HL-60 (cell line): ENCODE results near the gene LHFPL6.

Experiments
- DNase-seq, 2 experiments: peaks; one replicate each; pipeline ENCODE4 v3.0.0-alpha.2; 2010 to 2020; ENCODE audit warnings: low read depth in 1 of 2, low spot score in 1 of 2
- H3K27ac ChIP-seq: fragments of 250-450 bp; sonication (Bioruptor Pico); replicated peaks from 2 replicates; pipeline ENCODE4 v1.5.1; 2020; ENCODE audit warnings: mild to moderate bottlenecking, moderate library complexity
- H3K27me3 ChIP-seq: fragments of 250-450 bp; sonication (Bioruptor Pico); 2 replicates; pipeline ENCODE4 v1.5.1; 2021; ENCODE audit warnings: mild to moderate bottlenecking, moderate library complexity; ENCODE audit not compliant: insufficient read depth, poor library complexity, severe bottlenecking
- H3K4me3 ChIP-seq: replicated peaks from 2 replicates; pipeline ENCODE4 v1.5.1; 2011; ENCODE audit warnings: mild to moderate bottlenecking, control low read depth, low read length; ENCODE audit not compliant: insufficient read depth
- GABPA ChIP-seq: IDR thresholded peaks from 2 replicates; pipeline ENCODE4 v1.6.1; 2012; ENCODE audit warnings: low read depth
- POLR2AphosphoS5 ChIP-seq: IDR thresholded peaks from 2 replicates; pipeline ENCODE4 v1.6.1; 2012; ENCODE audit warnings: low read depth
- SPI1 ChIP-seq: IDR thresholded peaks from 2 replicates; pipeline ENCODE4 v1.6.1; 2012; ENCODE audit warnings: low read depth, mild to moderate bottlenecking, borderline replicate concordance
- TF ChIP-seq, protein P1 (sequence below): IDR thresholded peaks from one replicate; pipeline ENCODE4 v1.5.1; 2011; ENCODE audit warnings: low read length, control low read depth, inconsistent platforms; ENCODE audit not compliant: insufficient read depth
- TF ChIP-seq, protein P2 (sequence below): IDR thresholded peaks from 2 replicates; pipeline ENCODE4 v1.6.1; 2012; ENCODE audit warnings: low read depth; ENCODE audit not compliant: insufficient replicate concordance

Gene LHFPL6

DNA sequence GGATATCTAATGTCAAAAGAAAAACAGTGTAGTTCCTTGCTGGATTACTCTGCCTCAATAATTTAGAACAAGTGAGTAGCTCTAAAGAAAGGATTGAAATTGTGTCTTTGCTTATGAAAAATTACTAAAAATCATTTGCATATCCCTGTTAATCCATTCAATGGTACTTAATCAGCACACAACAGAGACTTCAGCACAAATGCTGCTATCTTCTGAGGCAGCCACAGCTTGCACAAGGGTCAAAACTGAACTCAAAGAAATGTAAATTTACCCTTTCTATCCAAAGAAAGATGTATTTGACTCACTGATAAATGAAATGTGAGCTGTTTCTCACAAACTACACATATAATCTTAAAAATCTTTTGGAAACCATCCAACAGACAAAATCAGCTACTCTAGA lies 116.2 kb downstream of the LHFPL6 start:
- Histone ChIP-seq H3K4me3 (no peak overlapping the region), H3K27me3 (no peaks in the 10 kb centered on the region), H3K27ac (no peak overlapping the region)
- DNase-seq, result no peak
- no peak for TF ChIP-seq GABPA
- TF ChIP-seq SPI1, result no peak
- TF ChIP-seq, protein P1, sequence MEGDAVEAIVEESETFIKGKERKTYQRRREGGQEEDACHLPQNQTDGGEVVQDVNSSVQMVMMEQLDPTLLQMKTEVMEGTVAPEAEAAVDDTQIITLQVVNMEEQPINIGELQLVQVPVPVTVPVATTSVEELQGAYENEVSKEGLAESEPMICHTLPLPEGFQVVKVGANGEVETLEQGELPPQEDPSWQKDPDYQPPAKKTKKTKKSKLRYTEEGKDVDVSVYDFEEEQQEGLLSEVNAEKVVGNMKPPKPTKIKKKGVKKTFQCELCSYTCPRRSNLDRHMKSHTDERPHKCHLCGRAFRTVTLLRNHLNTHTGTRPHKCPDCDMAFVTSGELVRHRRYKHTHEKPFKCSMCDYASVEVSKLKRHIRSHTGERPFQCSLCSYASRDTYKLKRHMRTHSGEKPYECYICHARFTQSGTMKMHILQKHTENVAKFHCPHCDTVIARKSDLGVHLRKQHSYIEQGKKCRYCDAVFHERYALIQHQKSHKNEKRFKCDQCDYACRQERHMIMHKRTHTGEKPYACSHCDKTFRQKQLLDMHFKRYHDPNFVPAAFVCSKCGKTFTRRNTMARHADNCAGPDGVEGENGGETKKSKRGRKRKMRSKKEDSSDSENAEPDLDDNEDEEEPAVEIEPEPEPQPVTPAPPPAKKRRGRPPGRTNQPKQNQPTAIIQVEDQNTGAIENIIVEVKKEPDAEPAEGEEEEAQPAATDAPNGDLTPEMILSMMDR, result no peak
- TF ChIP-seq, protein P2, sequence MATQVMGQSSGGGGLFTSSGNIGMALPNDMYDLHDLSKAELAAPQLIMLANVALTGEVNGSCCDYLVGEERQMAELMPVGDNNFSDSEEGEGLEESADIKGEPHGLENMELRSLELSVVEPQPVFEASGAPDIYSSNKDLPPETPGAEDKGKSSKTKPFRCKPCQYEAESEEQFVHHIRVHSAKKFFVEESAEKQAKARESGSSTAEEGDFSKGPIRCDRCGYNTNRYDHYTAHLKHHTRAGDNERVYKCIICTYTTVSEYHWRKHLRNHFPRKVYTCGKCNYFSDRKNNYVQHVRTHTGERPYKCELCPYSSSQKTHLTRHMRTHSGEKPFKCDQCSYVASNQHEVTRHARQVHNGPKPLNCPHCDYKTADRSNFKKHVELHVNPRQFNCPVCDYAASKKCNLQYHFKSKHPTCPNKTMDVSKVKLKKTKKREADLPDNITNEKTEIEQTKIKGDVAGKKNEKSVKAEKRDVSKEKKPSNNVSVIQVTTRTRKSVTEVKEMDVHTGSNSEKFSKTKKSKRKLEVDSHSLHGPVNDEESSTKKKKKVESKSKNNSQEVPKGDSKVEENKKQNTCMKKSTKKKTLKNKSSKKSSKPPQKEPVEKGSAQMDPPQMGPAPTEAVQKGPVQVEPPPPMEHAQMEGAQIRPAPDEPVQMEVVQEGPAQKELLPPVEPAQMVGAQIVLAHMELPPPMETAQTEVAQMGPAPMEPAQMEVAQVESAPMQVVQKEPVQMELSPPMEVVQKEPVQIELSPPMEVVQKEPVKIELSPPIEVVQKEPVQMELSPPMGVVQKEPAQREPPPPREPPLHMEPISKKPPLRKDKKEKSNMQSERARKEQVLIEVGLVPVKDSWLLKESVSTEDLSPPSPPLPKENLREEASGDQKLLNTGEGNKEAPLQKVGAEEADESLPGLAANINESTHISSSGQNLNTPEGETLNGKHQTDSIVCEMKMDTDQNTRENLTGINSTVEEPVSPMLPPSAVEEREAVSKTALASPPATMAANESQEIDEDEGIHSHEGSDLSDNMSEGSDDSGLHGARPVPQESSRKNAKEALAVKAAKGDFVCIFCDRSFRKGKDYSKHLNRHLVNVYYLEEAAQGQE, result no peak
- no peak for TF ChIP-seq POLR2AphosphoS5

- no peak for DNase-seq
- TF ChIP-seq, protein P2, result no peak
- TF ChIP-seq SPI1 (no peak), POLR2AphosphoS5 (no peak), GABPA (no peak)
- TF ChIP-seq, protein P1, result no peak
- H3K27me3 ChIP-seq, result peaks cover under 1% of the 10 kb centered on the region
- H3K27ac ChIP-seq, result no peak overlapping the region
- H3K4me3 ChIP-seq, result no peak overlapping the region
Measured at GRCh38 chr13:39485314-39485700, 117.7 kb downstream of the LHFPL6 start.

DNA sequence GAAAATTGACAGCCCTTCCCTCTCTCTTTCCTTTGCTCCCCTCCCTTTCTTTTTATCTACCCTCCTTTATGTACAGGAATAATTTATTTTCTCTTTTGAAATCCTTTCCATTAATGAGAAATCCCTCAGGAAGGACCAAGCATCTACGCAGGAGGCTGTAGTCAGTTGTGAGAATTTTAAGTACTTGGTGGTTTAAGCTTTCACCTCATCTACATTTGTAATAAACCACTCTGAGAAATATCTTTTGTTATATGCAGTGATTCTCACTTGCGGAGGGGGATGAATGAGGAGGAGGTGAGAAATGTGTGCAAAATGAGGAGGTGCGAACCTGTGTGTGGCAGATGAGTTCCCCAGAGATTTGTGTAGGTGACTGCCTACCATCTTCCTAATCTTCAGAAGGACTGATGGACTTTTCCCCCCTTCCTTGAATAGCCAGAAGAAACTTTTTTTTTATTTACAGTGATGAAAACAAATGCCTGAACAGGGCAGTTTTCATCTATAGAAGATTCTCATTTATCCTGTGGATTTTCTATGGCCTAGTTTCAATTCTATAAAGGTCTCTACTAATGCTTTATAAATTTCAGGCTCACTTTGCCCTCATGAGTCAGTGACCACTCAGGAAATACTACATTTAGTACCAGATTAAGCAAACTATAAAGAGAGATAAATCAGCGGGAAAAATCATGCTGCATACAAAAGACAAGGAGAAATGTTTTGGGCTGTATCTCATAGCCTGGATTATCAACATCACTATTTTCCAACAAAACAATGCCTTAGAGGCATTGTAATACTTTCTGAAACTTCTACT lies 118.3 kb downstream of the LHFPL6 start:
- no peak overlapping the region for H3K4me3 ChIP-seq
- H3K27ac ChIP-seq, result no peak overlapping the region
- peaks cover 2% of the 10 kb centered on the region for H3K27me3 ChIP-seq
- TF ChIP-seq GABPA, result no peak
- TF ChIP-seq, protein P2, result no peak
- TF ChIP-seq, protein P1, result no peak
- no peak for TF ChIP-seq SPI1
- DNase-seq, result no peak
